Panc1 (cell line): Measurements from ENCODE around the gene NT5DC1. TPM values are rescaled to one million over a fixed set of nuclear protein-coding genes. Genes with fewer than 3 reads are reported as not detected.

Experiments
- ATAC-seq: fragments of 200-7000 bp; cut with Tn5 transposase; 2 replicates; pipeline ENCODE4 v1.9.1; 2020; ENCODE audit warnings: mild to moderate bottlenecking, moderate library complexity
- BruUV-seq: library from RNA; stranded (reverse); fragments of 400-500 nt; replicated peaks from 2 replicates; lab custom pipeline; 2021; lab: Mats Ljungman, UMichigan
- CTCF ChIA-PET: fragments of 300-600 bp; sonication (Branson Sonifier 250); formaldehyde crosslinking; loops from one replicate; lab custom pipeline; 2022; ENCODE audit warnings: antibody characterized with exemption; lab: Charles Lee
- POLR2A ChIA-PET: fragments of 300-600 bp; sonication (Branson Sonifier 250); formaldehyde crosslinking; loops from one replicate; lab custom pipeline; 2022; ENCODE audit warnings: antibody characterized with exemption; lab: Charles Lee
- DNase-seq: peaks from one replicate; pipeline ENCODE4 v3.0.0-alpha.2; 2010; ENCODE audit warnings: low read depth, low spot score
- H3K27ac ChIP-seq: 2 replicates; pipeline ENCODE4 v1.5.1; 2011; ENCODE audit warnings: mild to moderate bottlenecking, low read length, inconsistent platforms
- H3K27me3 ChIP-seq: fragments of 200-500 bp; sonication (Bioruptor generic); 2 replicates; pipeline ENCODE4 v1.6.0; 2014; ENCODE audit warnings: low read length, inconsistent platforms; ENCODE audit not compliant: control insufficient read depth, insufficient read depth
- H3K36me3 ChIP-seq: fragments of 200-500 bp; sonication (Bioruptor generic); 2 replicates; pipeline ENCODE4 v1.5.1; 2014; ENCODE audit warnings: inconsistent platforms, mild to moderate bottlenecking, low read length, moderate library complexity; ENCODE audit not compliant: control insufficient read depth, insufficient read depth
- H3K4me1 ChIP-seq: 2 replicates; pipeline ENCODE4 v1.5.1; 2011; ENCODE audit warnings: inconsistent platforms, mild to moderate bottlenecking, low read length, moderate library complexity; ENCODE audit not compliant: control insufficient read depth, insufficient read depth
- H3K4me3 ChIP-seq, 2 experiments: 2 replicates each; pipeline ENCODE4 v1.5.1; 2011 to 2012; ENCODE audit warnings: low read depth in 2 of 2, low read length in 2 of 2, mild to moderate bottlenecking in 2 of 2, inconsistent platforms in 1 of 2, moderate library complexity in 1 of 2
- H3K9me3 ChIP-seq: fragments of 200-500 bp; sonication (Bioruptor generic); 2 replicates; pipeline ENCODE4 v1.5.1; 2014; ENCODE audit warnings: low read depth, mild to moderate bottlenecking, inconsistent platforms, low read length, moderate library complexity; ENCODE audit not compliant: control insufficient read depth, insufficient read depth
- POLR2AphosphoS5 ChIP-seq: IDR thresholded peaks from 2 replicates; pipeline ENCODE4 v1.6.1; 2012; ENCODE audit warnings: mild to moderate bottlenecking, low read depth, low read length, moderate library complexity
- SIN3A ChIP-seq: IDR thresholded peaks from 2 replicates; pipeline ENCODE4 v1.6.1; 2012; ENCODE audit warnings: low read depth, mild to moderate bottlenecking, low read length, moderate library complexity, borderline replicate concordance; ENCODE audit not compliant: insufficient read depth
- TCF7L2 ChIP-seq: IDR thresholded peaks from 2 replicates; pipeline ENCODE4 v1.6.1; 2011; ENCODE audit warnings: mild to moderate bottlenecking, low read depth, low read length, inconsistent platforms
- in situ Hi-C: cut with HindIII; loops from 2 replicates; pipeline ENCODE4 v1.10.0; 2016; ENCODE audit warnings: low sequenced_read_pairs, low pct_unique_long_range_greater_than_20kb
- intact Hi-C: fragments of 100-400 bp; cut with micrococcal nuclease; formaldehyde crosslinking; loops from one replicate; pipeline ENCODE4 v1.10.0; 2022; ENCODE audit not compliant: unreplicated experiment
- total RNA-seq: library from RNA; stranded (reverse); gene quantifications from one replicate; pipeline ENCODE4 v1.2.1, GENCODE V29; 2021; ENCODE audit not compliant: unreplicated experiment
- TF ChIP-seq, protein P1 (sequence below): fragments of 450-650 bp; IDR thresholded peaks from 2 replicates; pipeline ENCODE4 v1.5.1; 2017; ENCODE audit warnings: mild to moderate bottlenecking
- TF ChIP-seq, protein P2 (sequence below), 2 experiments: IDR thresholded peaks; 2 replicates each; pipeline ENCODE4 v1.6.1; 2011 to 2012; ENCODE audit warnings: low read depth in 2 of 2, control low read depth in 1 of 2, low read length in 1 of 2, mild to moderate bottlenecking in 1 of 2, moderate library complexity in 1 of 2; ENCODE audit not compliant: insufficient read depth in 1 of 2

Gene NT5DC1
- total RNA-seq, 1 experiment from 2014 or later, result 79.1 TPM

DNA sequence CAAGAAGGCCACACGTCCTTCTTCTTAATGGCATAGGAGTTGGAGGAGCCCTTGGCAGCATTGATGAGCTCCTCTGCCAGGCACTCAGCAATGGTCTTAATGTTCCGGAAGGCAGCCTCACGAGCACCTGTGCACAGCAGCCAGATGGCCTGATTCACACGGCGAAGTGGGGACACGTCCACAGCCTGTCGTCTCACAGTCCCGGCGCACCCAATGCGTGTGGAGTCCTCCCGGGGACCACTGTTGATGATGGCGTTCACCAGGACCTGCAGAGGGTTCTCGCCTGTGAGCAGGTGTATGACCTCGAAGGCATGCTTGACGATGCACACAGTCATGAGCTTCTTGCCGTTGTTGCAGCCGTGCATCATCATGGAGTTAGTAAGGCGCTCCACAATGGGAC is 157.9 kb downstream of the NT5DC1 start:
- BruUV-seq, result no TSS peak
- Histone ChIP-seq H3K27ac (no peak overlapping the region), H3K27me3 (no peaks in the 10 kb centered on the region), H3K36me3 (no peaks in the 10 kb centered on the region; the same call in 1 of the 2 replicates), H3K4me1 (peaks cover 10% of the 10 kb centered on the region), H3K9me3 (no peaks in the 10 kb centered on the region), H3K4me3 (no peak overlapping the region)
- CTCF ChIA-PET, result interaction anchor here (1.0 kb wide), 1 partner anchor 12 kb away, joined by 3 read pairs; no protein-coding TSS in a partner anchor
- ATAC-seq, result no peak
- TF ChIP-seq POLR2AphosphoS5 (no peak), TCF7L2 (no peak), SIN3A (no peak)
- TF ChIP-seq, protein P1, sequence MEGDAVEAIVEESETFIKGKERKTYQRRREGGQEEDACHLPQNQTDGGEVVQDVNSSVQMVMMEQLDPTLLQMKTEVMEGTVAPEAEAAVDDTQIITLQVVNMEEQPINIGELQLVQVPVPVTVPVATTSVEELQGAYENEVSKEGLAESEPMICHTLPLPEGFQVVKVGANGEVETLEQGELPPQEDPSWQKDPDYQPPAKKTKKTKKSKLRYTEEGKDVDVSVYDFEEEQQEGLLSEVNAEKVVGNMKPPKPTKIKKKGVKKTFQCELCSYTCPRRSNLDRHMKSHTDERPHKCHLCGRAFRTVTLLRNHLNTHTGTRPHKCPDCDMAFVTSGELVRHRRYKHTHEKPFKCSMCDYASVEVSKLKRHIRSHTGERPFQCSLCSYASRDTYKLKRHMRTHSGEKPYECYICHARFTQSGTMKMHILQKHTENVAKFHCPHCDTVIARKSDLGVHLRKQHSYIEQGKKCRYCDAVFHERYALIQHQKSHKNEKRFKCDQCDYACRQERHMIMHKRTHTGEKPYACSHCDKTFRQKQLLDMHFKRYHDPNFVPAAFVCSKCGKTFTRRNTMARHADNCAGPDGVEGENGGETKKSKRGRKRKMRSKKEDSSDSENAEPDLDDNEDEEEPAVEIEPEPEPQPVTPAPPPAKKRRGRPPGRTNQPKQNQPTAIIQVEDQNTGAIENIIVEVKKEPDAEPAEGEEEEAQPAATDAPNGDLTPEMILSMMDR, result no peak
- TF ChIP-seq, protein P2, sequence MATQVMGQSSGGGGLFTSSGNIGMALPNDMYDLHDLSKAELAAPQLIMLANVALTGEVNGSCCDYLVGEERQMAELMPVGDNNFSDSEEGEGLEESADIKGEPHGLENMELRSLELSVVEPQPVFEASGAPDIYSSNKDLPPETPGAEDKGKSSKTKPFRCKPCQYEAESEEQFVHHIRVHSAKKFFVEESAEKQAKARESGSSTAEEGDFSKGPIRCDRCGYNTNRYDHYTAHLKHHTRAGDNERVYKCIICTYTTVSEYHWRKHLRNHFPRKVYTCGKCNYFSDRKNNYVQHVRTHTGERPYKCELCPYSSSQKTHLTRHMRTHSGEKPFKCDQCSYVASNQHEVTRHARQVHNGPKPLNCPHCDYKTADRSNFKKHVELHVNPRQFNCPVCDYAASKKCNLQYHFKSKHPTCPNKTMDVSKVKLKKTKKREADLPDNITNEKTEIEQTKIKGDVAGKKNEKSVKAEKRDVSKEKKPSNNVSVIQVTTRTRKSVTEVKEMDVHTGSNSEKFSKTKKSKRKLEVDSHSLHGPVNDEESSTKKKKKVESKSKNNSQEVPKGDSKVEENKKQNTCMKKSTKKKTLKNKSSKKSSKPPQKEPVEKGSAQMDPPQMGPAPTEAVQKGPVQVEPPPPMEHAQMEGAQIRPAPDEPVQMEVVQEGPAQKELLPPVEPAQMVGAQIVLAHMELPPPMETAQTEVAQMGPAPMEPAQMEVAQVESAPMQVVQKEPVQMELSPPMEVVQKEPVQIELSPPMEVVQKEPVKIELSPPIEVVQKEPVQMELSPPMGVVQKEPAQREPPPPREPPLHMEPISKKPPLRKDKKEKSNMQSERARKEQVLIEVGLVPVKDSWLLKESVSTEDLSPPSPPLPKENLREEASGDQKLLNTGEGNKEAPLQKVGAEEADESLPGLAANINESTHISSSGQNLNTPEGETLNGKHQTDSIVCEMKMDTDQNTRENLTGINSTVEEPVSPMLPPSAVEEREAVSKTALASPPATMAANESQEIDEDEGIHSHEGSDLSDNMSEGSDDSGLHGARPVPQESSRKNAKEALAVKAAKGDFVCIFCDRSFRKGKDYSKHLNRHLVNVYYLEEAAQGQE (IDR thresholded peaks at IDR 0.05; ENCODE audit: insufficient read depth in 1 of 2, low read depth in 2 of 2, low read length in 1 of 2), result no peak
- intact Hi-C loops (no loop called here), in situ Hi-C loops (no loop called here)
- DNase-seq, result no peak
- POLR2A ChIA-PET, result interaction anchor here (0.6 kb wide), 1 partner anchor 74 kb away, joined by 3 read pairs; no protein-coding TSS in a partner anchor

DNA sequence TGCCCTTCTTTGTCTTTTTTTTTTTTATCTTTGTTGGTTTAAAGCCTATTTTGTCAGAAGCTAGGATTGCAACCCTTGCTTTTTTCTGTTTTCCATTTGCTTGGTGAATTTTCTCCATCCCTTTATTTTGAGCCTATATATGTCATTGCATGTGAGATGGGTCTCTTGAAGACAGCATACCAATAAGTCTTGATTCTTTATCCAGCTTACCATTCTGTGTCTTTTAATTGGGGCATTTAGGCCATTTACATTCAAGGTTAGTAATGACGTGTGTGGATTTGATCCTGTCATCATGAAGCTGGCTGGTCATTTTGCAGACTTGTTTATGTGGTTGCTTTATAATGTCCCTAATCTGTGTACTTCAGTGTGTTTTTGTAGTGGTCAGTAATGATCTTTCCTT is 162.7 kb downstream of the NT5DC1 start:
- in situ Hi-C loops (no loop called here), intact Hi-C loops (no loop called here)
- DNase-seq (no peak), ATAC-seq (no peak)
- no TSS peak for BruUV-seq
- Histone ChIP-seq H3K36me3 (no peaks in the 10 kb centered on the region), H3K4me3 (no peak overlapping the region), H3K27me3 (no peaks in the 10 kb centered on the region), H3K9me3 (no peaks in the 10 kb centered on the region), H3K27ac (no peak overlapping the region), H3K4me1 (no peaks in the 10 kb centered on the region)
- ChIA-PET CTCF (no interaction called here), POLR2A (no interaction called here)
- TF ChIP-seq, protein P2 (IDR thresholded peaks at IDR 0.05; ENCODE audit: insufficient read depth in 1 of 2, low read depth in 2 of 2, low read length in 1 of 2), result no peak
- TF ChIP-seq TCF7L2, result no peak
- no peak for TF ChIP-seq POLR2AphosphoS5
